ENCODE measurements around the gene WWC1. TPM values are rescaled to one million over a fixed set of nuclear protein-coding genes. Genes with fewer than 3 reads are reported as not detected.

Gene WWC1
- total RNA-seq, 3 donors from 2014 or later: 0.86 to 5.0 (median 1.7) TPM

Other genes with a start within 250 kb of the WWC1 start
- gene RARS1, start 194.8 kb downstream of the WWC1 start, total RNA-seq: 100 to 1,000 TPM; 160 to 183 (median 168) TPM
- under 1 TPM in 1 of 3 donors, not detected in 2; 0.15 TPM for gene FBLL1, start 237.7 kb downstream of the WWC1 start, total RNA-seq

Data from activated T-cell treated with anti-CD3 and anti-CD28 coated beads, Interleukin-2, amount 50 U/mL, for 4 hours (primary cell).